Activated T-cell treated with anti-CD3 and anti-CD28 coated beads, Interleukin-2, amount 50 U/mL, for 4 hours (primary cell): Measurements from ENCODE around the gene KCTD10. TPM values are rescaled to one million over a fixed set of nuclear protein-coding genes. Genes with fewer than 3 reads are reported as not detected.
A peak's percentile ranks its signal among the peaks of the same experiment; 100 is the strongest.

Experiments used
- ATAC-seq, 2 donors: fragments of 200-7000 bp; cut with Tn5 transposase; one replicate each; pipeline ENCODE4 v1.10.0; 2021
- DNase-seq: peaks from one replicate; pipeline ENCODE4 v3.0.0-alpha.2; 2020
- H3K27me3 Mint-ChIP-seq: one replicate; pipeline ENCODE4 v1.8.0; 2021; ENCODE audit warnings: low read depth, mixed read lengths
- H3K36me3 Mint-ChIP-seq: one replicate; pipeline ENCODE4 v1.8.0; 2022; ENCODE audit warnings: mixed read lengths; ENCODE audit not compliant: insufficient read depth
- H3K4me1 Mint-ChIP-seq: one replicate; pipeline ENCODE4 v1.8.0; 2021; ENCODE audit warnings: low read depth, mixed read lengths
- H3K4me3 Mint-ChIP-seq: one replicate; pipeline ENCODE4 v1.8.0; 2021; ENCODE audit warnings: mild to moderate bottlenecking, moderate library complexity, mixed read lengths
- H3K9me3 Mint-ChIP-seq: one replicate; pipeline ENCODE4 v1.8.0; 2021; ENCODE audit warnings: mixed read lengths
- total RNA-seq, 3 donors: library from RNA; stranded (reverse); gene quantifications; one replicate each; pipeline ENCODE4 v1.2.1, GENCODE V29; 2021

KCTD10 gene
- 10 to 100 TPM; 42.7 to 47.3 (median 45.4) TPM for total RNA-seq

GRCh38 chr12:109477185-109477962 is at the start of gene KCTD10, which contains the start of gene UBE3B:
Gene KCTD10, minus strand, starts transcription at chr12:109477300. Its CDS starts 38 bp downstream, at chr12:109477262.
Gene UBE3B, plus strand, starts transcription at chr12:109477634. Its CDS starts 5,918 bp downstream, at chr12:109483552.
- H3K4me1 Mint-ChIP-seq: peaks cover 40% of the 10 kb centered on the region
- H3K9me3 Mint-ChIP-seq: no peaks in the 10 kb centered on the region
- peak within 1 kb of the TSS; percentile 97 for H3K4me3 Mint-ChIP-seq
- H3K27me3 Mint-ChIP-seq: no peaks in the 10 kb centered on the region
- ATAC-seq: peak; percentile 97
- peak; percentile 79 for DNase-seq
- H3K36me3 Mint-ChIP-seq: peaks cover 3% of the 10 kb centered on the region

- no peak overlapping the region for H3K4me3 Mint-ChIP-seq
- DNase-seq: no peak
- peaks cover 34% of the 10 kb centered on the region for H3K36me3 Mint-ChIP-seq
- no peaks in the 10 kb centered on the region for H3K9me3 Mint-ChIP-seq
- no peak for ATAC-seq
- no peaks in the 10 kb centered on the region for H3K4me1 Mint-ChIP-seq
- no peaks in the 10 kb centered on the region for H3K27me3 Mint-ChIP-seq
Measured at GRCh38 chr12:109525279-109525585, 48.1 kb upstream of the KCTD10 start.

- ATAC-seq: no peak
- DNase-seq: no peak
- Mint-ChIP-seq H3K9me3 (no peaks in the 10 kb centered on the region), H3K36me3 (peaks cover 35% of the 10 kb centered on the region), H3K4me3 (no peak overlapping the region), H3K4me1 (no peaks in the 10 kb centered on the region), H3K27me3 (no peaks in the 10 kb centered on the region)
Measured at GRCh38 chr12:109524466-109525278, 47.6 kb upstream of the KCTD10 start.

GRCh38 chr12:109523504-109523903 is 46.4 kb upstream of the KCTD10 start:
- Mint-ChIP-seq H3K9me3 (no peaks in the 10 kb centered on the region), H3K27me3 (no peaks in the 10 kb centered on the region), H3K36me3 (peaks cover 42% of the 10 kb centered on the region), H3K4me3 (no peak overlapping the region), H3K4me1 (no peaks in the 10 kb centered on the region)
- DNase-seq: no peak
- no peak for ATAC-seq

- peaks cover 2% of the 10 kb centered on the region for H3K4me1 Mint-ChIP-seq
- H3K27me3 Mint-ChIP-seq: no peaks in the 10 kb centered on the region
- no peak overlapping the region for H3K4me3 Mint-ChIP-seq
- H3K36me3 Mint-ChIP-seq: peaks cover 46% of the 10 kb centered on the region
- ATAC-seq (no peak), DNase-seq (no peak)
- no peaks in the 10 kb centered on the region for H3K9me3 Mint-ChIP-seq
Measured at GRCh38 chr12:109523071-109523470, 46.0 kb upstream of the KCTD10 start.

- peaks cover 52% of the 10 kb centered on the region for H3K36me3 Mint-ChIP-seq
- no peak overlapping the region for H3K4me3 Mint-ChIP-seq
- no peak for DNase-seq
- peaks cover 2% of the 10 kb centered on the region for H3K4me1 Mint-ChIP-seq
- H3K27me3 Mint-ChIP-seq: no peaks in the 10 kb centered on the region
- no peak for ATAC-seq
- no peaks in the 10 kb centered on the region for H3K9me3 Mint-ChIP-seq
Measured at GRCh38 chr12:109521831-109522230, 44.7 kb upstream of the KCTD10 start.

- Mint-ChIP-seq H3K9me3 (no peaks in the 10 kb centered on the region), H3K4me1 (peaks cover 2% of the 10 kb centered on the region), H3K4me3 (no peak overlapping the region), H3K36me3 (peaks cover 52% of the 10 kb centered on the region), H3K27me3 (no peaks in the 10 kb centered on the region)
- DNase-seq: no peak
- no peak for ATAC-seq
Measured at GRCh38 chr12:109519787-109520186, 42.7 kb upstream of the KCTD10 start.

- Mint-ChIP-seq H3K4me3 (no peak overlapping the region), H3K36me3 (peaks cover 54% of the 10 kb centered on the region), H3K27me3 (no peaks in the 10 kb centered on the region), H3K9me3 (no peaks in the 10 kb centered on the region), H3K4me1 (peaks cover 2% of the 10 kb centered on the region)
- DNase-seq: peak; percentile 44
- ATAC-seq: peak in 1 of 2 donors; percentile 34
Measured at GRCh38 chr12:109518820-109519665, 41.9 kb upstream of the KCTD10 start.

GRCh38 chr12:109517619-109518018 is 40.5 kb upstream of the KCTD10 start:
- H3K27me3 Mint-ChIP-seq: no peaks in the 10 kb centered on the region
- H3K4me3 Mint-ChIP-seq: no peak overlapping the region
- peaks cover 56% of the 10 kb centered on the region for H3K36me3 Mint-ChIP-seq
- H3K9me3 Mint-ChIP-seq: no peaks in the 10 kb centered on the region
- ATAC-seq (no peak), DNase-seq (no peak)
- H3K4me1 Mint-ChIP-seq: peaks cover 2% of the 10 kb centered on the region

GRCh38 chr12:109513977-109514376 is 36.9 kb upstream of the KCTD10 start:
- Mint-ChIP-seq H3K36me3 (peaks cover 68% of the 10 kb centered on the region), H3K4me1 (peaks cover 2% of the 10 kb centered on the region), H3K4me3 (no peak overlapping the region), H3K9me3 (no peaks in the 10 kb centered on the region), H3K27me3 (no peaks in the 10 kb centered on the region)
- no peak for ATAC-seq
- DNase-seq: no peak

GRCh38 chr12:109513051-109513450 is 36.0 kb upstream of the KCTD10 start:
- ATAC-seq (no peak), DNase-seq (no peak)
- Mint-ChIP-seq H3K4me1 (no peaks in the 10 kb centered on the region), H3K27me3 (no peaks in the 10 kb centered on the region), H3K36me3 (peaks cover 64% of the 10 kb centered on the region), H3K9me3 (no peaks in the 10 kb centered on the region), H3K4me3 (no peak overlapping the region)

GRCh38 chr12:109512608-109513007 is 35.5 kb upstream of the KCTD10 start:
- ATAC-seq: no peak
- no peak for DNase-seq
- H3K27me3 Mint-ChIP-seq: no peaks in the 10 kb centered on the region
- no peak overlapping the region for H3K4me3 Mint-ChIP-seq
- no peaks in the 10 kb centered on the region for H3K4me1 Mint-ChIP-seq
- no peaks in the 10 kb centered on the region for H3K9me3 Mint-ChIP-seq
- peaks cover 60% of the 10 kb centered on the region for H3K36me3 Mint-ChIP-seq

- H3K4me3 Mint-ChIP-seq: no peak overlapping the region
- H3K9me3 Mint-ChIP-seq: no peaks in the 10 kb centered on the region
- DNase-seq (no peak), ATAC-seq (no peak)
- no peaks in the 10 kb centered on the region for H3K27me3 Mint-ChIP-seq
- no peaks in the 10 kb centered on the region for H3K4me1 Mint-ChIP-seq
- peaks cover 60% of the 10 kb centered on the region for H3K36me3 Mint-ChIP-seq
Measured at GRCh38 chr12:109510196-109510595, 33.1 kb upstream of the KCTD10 start.

GRCh38 chr12:109504068-109504467 is 27.0 kb upstream of the KCTD10 start:
- Mint-ChIP-seq H3K36me3 (peaks cover 54% of the 10 kb centered on the region), H3K9me3 (no peaks in the 10 kb centered on the region), H3K27me3 (no peaks in the 10 kb centered on the region), H3K4me3 (no peak overlapping the region), H3K4me1 (no peaks in the 10 kb centered on the region)
- no peak for DNase-seq
- ATAC-seq: no peak
